Panc1 (cell line): ENCODE measurements around the gene MAN1A1.

Experiments
- POLR2AphosphoS5 ChIP-seq: IDR thresholded peaks from 2 replicates; pipeline ENCODE4 v1.6.1; 2012; ENCODE audit warnings: mild to moderate bottlenecking, low read depth, low read length, moderate library complexity
- SIN3A ChIP-seq: IDR thresholded peaks from 2 replicates; pipeline ENCODE4 v1.6.1; 2012; ENCODE audit warnings: low read depth, mild to moderate bottlenecking, low read length, moderate library complexity, borderline replicate concordance; ENCODE audit not compliant: insufficient read depth
- TCF7L2 ChIP-seq: IDR thresholded peaks from 2 replicates; pipeline ENCODE4 v1.6.1; 2011; ENCODE audit warnings: mild to moderate bottlenecking, low read depth, low read length, inconsistent platforms
- TF ChIP-seq, protein P1 (sequence below), 2 experiments: IDR thresholded peaks; 2 replicates each; pipeline ENCODE4 v1.6.1; 2011 to 2012; ENCODE audit warnings: low read depth in 2 of 2, control low read depth in 1 of 2, low read length in 1 of 2, mild to moderate bottlenecking in 1 of 2, moderate library complexity in 1 of 2; ENCODE audit not compliant: insufficient read depth in 1 of 2
- TF ChIP-seq, protein P2 (sequence below): fragments of 450-650 bp; IDR thresholded peaks from 2 replicates; pipeline ENCODE4 v1.5.1; 2017; ENCODE audit warnings: mild to moderate bottlenecking

DNA sequence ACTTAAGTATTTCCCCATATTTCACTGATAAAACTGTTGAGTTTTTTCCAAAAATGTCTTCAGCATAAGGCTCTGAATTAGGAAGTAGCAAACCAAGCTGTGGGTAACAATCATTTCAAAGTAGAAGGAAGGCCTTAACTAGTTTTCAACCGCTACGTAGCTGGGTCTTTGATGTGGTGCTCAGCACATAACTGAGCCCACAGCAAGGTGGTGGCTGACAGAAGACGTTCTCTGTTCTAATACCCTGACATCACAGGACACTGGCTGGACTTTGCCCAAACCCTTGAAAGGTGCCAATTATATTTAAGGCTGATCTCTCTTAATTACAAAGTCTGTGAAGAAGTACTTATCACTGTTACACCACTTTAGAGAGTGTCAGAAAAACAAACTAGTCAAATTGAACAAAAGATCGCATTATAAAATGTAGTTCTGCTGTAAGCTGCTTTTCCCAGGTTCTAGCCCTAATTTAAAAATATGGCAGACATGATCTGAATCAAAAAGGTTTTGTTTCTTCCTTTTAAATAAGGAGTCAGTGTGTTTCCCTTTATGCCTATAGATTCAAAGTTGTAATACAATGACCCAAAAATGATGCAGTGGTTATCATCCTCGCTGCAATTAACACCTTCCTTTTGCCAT is 26.7 kb downstream of the MAN1A1 start:
- TF ChIP-seq, protein P1, sequence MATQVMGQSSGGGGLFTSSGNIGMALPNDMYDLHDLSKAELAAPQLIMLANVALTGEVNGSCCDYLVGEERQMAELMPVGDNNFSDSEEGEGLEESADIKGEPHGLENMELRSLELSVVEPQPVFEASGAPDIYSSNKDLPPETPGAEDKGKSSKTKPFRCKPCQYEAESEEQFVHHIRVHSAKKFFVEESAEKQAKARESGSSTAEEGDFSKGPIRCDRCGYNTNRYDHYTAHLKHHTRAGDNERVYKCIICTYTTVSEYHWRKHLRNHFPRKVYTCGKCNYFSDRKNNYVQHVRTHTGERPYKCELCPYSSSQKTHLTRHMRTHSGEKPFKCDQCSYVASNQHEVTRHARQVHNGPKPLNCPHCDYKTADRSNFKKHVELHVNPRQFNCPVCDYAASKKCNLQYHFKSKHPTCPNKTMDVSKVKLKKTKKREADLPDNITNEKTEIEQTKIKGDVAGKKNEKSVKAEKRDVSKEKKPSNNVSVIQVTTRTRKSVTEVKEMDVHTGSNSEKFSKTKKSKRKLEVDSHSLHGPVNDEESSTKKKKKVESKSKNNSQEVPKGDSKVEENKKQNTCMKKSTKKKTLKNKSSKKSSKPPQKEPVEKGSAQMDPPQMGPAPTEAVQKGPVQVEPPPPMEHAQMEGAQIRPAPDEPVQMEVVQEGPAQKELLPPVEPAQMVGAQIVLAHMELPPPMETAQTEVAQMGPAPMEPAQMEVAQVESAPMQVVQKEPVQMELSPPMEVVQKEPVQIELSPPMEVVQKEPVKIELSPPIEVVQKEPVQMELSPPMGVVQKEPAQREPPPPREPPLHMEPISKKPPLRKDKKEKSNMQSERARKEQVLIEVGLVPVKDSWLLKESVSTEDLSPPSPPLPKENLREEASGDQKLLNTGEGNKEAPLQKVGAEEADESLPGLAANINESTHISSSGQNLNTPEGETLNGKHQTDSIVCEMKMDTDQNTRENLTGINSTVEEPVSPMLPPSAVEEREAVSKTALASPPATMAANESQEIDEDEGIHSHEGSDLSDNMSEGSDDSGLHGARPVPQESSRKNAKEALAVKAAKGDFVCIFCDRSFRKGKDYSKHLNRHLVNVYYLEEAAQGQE (IDR thresholded peaks at IDR 0.05; ENCODE audit: insufficient read depth in 1 of 2, low read depth in 2 of 2, low read length in 1 of 2), result no peak
- TF ChIP-seq, protein P2, sequence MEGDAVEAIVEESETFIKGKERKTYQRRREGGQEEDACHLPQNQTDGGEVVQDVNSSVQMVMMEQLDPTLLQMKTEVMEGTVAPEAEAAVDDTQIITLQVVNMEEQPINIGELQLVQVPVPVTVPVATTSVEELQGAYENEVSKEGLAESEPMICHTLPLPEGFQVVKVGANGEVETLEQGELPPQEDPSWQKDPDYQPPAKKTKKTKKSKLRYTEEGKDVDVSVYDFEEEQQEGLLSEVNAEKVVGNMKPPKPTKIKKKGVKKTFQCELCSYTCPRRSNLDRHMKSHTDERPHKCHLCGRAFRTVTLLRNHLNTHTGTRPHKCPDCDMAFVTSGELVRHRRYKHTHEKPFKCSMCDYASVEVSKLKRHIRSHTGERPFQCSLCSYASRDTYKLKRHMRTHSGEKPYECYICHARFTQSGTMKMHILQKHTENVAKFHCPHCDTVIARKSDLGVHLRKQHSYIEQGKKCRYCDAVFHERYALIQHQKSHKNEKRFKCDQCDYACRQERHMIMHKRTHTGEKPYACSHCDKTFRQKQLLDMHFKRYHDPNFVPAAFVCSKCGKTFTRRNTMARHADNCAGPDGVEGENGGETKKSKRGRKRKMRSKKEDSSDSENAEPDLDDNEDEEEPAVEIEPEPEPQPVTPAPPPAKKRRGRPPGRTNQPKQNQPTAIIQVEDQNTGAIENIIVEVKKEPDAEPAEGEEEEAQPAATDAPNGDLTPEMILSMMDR, result no peak
- TF ChIP-seq POLR2AphosphoS5 (no peak), TCF7L2 (no peak), SIN3A (no peak)
